Stimulated activated CD8-positive, alpha-beta memory T cell treated with anti-CD3 and anti-CD28 coated beads, Interleukin-4, amount 100 ng/mL, for 48 hours (primary cell): ENCODE measurements around the gene TSPAN5.
"Not testable (repeated sequence)": the region's sequence is repeated elsewhere in the genome, so short reads cannot be mapped to it uniquely, and the experiment has no call there.

Source experiments
- DNase-seq: peaks from one replicate; pipeline ENCODE4 v3.0.0-alpha.2; 2020

The TSPAN5 gene

GRCh38 chr4:98544141-98544817 lies 114.1 kb downstream of the TSPAN5 start:
- DNase-seq: no peak

- DNase-seq: no peak
Observed at GRCh38 chr4:98542011-98542410, 116.4 kb downstream of the TSPAN5 start.

- no peak for DNase-seq
Observed at GRCh38 chr4:98540803-98541202, 117.6 kb downstream of the TSPAN5 start.

- DNase-seq: no peak
Observed at GRCh38 chr4:98539741-98540140, 118.7 kb downstream of the TSPAN5 start.

- no peak for DNase-seq
Observed at GRCh38 chr4:98539299-98539698, 119.1 kb downstream of the TSPAN5 start.

- no peak for DNase-seq
Observed at GRCh38 chr4:98536631-98537030, 121.8 kb downstream of the TSPAN5 start.

GRCh38 chr4:98534146-98534545 lies 124.3 kb downstream of the TSPAN5 start:
- DNase-seq: not testable (repeated sequence)

GRCh38 chr4:98530572-98530971 lies 127.8 kb downstream of the TSPAN5 start:
- no peak for DNase-seq

- no peak for DNase-seq
Observed at GRCh38 chr4:98529970-98530569, 128.3 kb downstream of the TSPAN5 start.

- no peak for DNase-seq
Observed at GRCh38 chr4:98528882-98529281, 129.5 kb downstream of the TSPAN5 start.

GRCh38 chr4:98527534-98528269 lies 130.7 kb downstream of the TSPAN5 start:
- no peak for DNase-seq

- DNase-seq: no peak
Observed at GRCh38 chr4:98524230-98524629, 134.2 kb downstream of the TSPAN5 start.

GRCh38 chr4:98522636-98523395 lies 135.6 kb downstream of the TSPAN5 start:
- DNase-seq: no peak

GRCh38 chr4:98522062-98522461 lies 136.3 kb downstream of the TSPAN5 start:
- DNase-seq: no peak

- DNase-seq: no peak
Observed at GRCh38 chr4:98521486-98521885, 136.9 kb downstream of the TSPAN5 start.

GRCh38 chr4:98519268-98519977 lies 139.0 kb downstream of the TSPAN5 start:
- DNase-seq: no peak

GRCh38 chr4:98518559-98519267 lies 139.7 kb downstream of the TSPAN5 start:
- no peak for DNase-seq

GRCh38 chr4:98517218-98518021 lies 141.0 kb downstream of the TSPAN5 start:
- no peak for DNase-seq

GRCh38 chr4:98516441-98517217 lies 141.8 kb downstream of the TSPAN5 start:
- DNase-seq: no peak

GRCh38 chr4:98516042-98516440 lies 142.4 kb downstream of the TSPAN5 start:
- no peak for DNase-seq
